SJSA1 (cell line): Measurements from ENCODE around the gene WWOX. TPM values are rescaled to one million over a fixed set of nuclear protein-coding genes. Genes with fewer than 3 reads are reported as not detected.

Experiments
- DNase-seq, 2 experiments: peaks; one replicate each; pipeline ENCODE4 v3.0.0-alpha.2; 2015 to 2020; ENCODE audit warnings: low spot score in 2 of 2, low read depth in 1 of 2
- H3K27ac ChIP-seq: fragments of 250-450 bp; sonication (Bioruptor Pico); 2 replicates; pipeline ENCODE4 v1.5.1; 2020; ENCODE audit warnings: mild to moderate bottlenecking, moderate library complexity
- H3K27me3 ChIP-seq: fragments of 250-450 bp; sonication (Bioruptor Pico); replicated peaks from 2 replicates; pipeline ENCODE4 v1.5.1; 2020; ENCODE audit warnings: mild to moderate bottlenecking, moderate library complexity
- H3K36me3 ChIP-seq: fragments of 250-450 bp; sonication (Bioruptor Pico); 2 replicates; pipeline ENCODE4 v1.5.1; 2020; ENCODE audit warnings: mild to moderate bottlenecking
- H3K4me1 ChIP-seq: fragments of 250-450 bp; sonication (Bioruptor Pico); replicated peaks from 2 replicates; pipeline ENCODE4 v1.6.1; 2021; ENCODE audit warnings: mild to moderate bottlenecking
- H3K4me3 ChIP-seq: fragments of 250-450 bp; sonication (Bioruptor Pico); 2 replicates; pipeline ENCODE4 v1.5.1; 2020; ENCODE audit warnings: mild to moderate bottlenecking
- H3K9me3 ChIP-seq: fragments of 250-450 bp; sonication (Bioruptor Pico); replicated peaks from 2 replicates; pipeline ENCODE4 v1.5.1; 2020; ENCODE audit warnings: mild to moderate bottlenecking
- total RNA-seq: library from RNA; depleted of rRNA; stranded (reverse); fragments of >200 nt; shearing (Covaris generic); gene quantifications from 2 replicates; pipeline ENCODE4 v1.2.3, GENCODE V29; 2014

Gene WWOX
- total RNA-seq, 1 experiment from 2014 or later, result 13.4 TPM

GRCh38 chr16:78094166-78094565 lies 5.3 kb upstream of the WWOX start:
- DNase-seq, result no peak
- no peaks in the 10 kb centered on the region for H3K9me3 ChIP-seq
- H3K27ac ChIP-seq, result no peak overlapping the region
- no peak overlapping the region for H3K4me3 ChIP-seq
- H3K4me1 ChIP-seq, result peaks cover 4% of the 10 kb centered on the region; the same call in 1 of the 2 replicates
- H3K27me3 ChIP-seq, result peaks cover 12% of the 10 kb centered on the region; the same call in 1 of the 2 replicates
- H3K36me3 ChIP-seq, result no peaks in the 10 kb centered on the region

GRCh38 chr16:78094998-78095397 lies 4.5 kb upstream of the WWOX start:
- H3K4me1 ChIP-seq, result peaks cover 4% of the 10 kb centered on the region; the same call in 1 of the 2 replicates
- DNase-seq, result no peak
- H3K36me3 ChIP-seq, result 0 out of 2 replicates have a peak, but pooled peaks cover 2% of the 10 kb centered on the region
- no peaks in the 10 kb centered on the region for H3K9me3 ChIP-seq
- H3K27ac ChIP-seq, result no peak overlapping the region
- H3K27me3 ChIP-seq, result peaks cover 12% of the 10 kb centered on the region; the same call in 1 of the 2 replicates
- no peak overlapping the region for H3K4me3 ChIP-seq

- Histone ChIP-seq H3K4me3 (no peak overlapping the region), H3K36me3 (0 out of 2 replicates have a peak, but pooled peaks cover 2% of the 10 kb centered on the region), H3K9me3 (no peaks in the 10 kb centered on the region), H3K27ac (no peak overlapping the region), H3K27me3 (peaks cover 12% of the 10 kb centered on the region; the same call in 1 of the 2 replicates), H3K4me1 (peaks cover 10% of the 10 kb centered on the region)
- DNase-seq, result no peak
Observed at GRCh38 chr16:78096386-78096785, 3.1 kb upstream of the WWOX start.

- DNase-seq, result no peak
- H3K9me3 ChIP-seq, result no peaks in the 10 kb centered on the region
- H3K4me1 ChIP-seq, result peaks cover 10% of the 10 kb centered on the region
- H3K4me3 ChIP-seq, result no peak overlapping the region
- H3K27me3 ChIP-seq, result peaks cover 12% of the 10 kb centered on the region; the same call in 1 of the 2 replicates
- H3K27ac ChIP-seq, result no peak overlapping the region
- 0 out of 2 replicates have a peak, but pooled peaks cover 2% of the 10 kb centered on the region for H3K36me3 ChIP-seq
Observed at GRCh38 chr16:78097548-78097947, 1.9 kb upstream of the WWOX start.

- DNase-seq, result no peak
- Histone ChIP-seq H3K4me3 (no peak overlapping the region), H3K4me1 (peaks cover 10% of the 10 kb centered on the region), H3K27ac (no peak overlapping the region), H3K9me3 (no peaks in the 10 kb centered on the region), H3K27me3 (peaks cover 12% of the 10 kb centered on the region; the same call in 1 of the 2 replicates), H3K36me3 (0 out of 2 replicates have a peak, but pooled peaks cover 2% of the 10 kb centered on the region)
Observed at GRCh38 chr16:78098087-78098486, 1.4 kb upstream of the WWOX start.

GRCh38 chr16:78098595-78099270 lies 721 bp upstream of the WWOX start:
- Histone ChIP-seq H3K27ac (peak overlapping the region; percentile 34), H3K27me3 (peaks cover 12% of the 10 kb centered on the region; the same call in 1 of the 2 replicates), H3K9me3 (no peaks in the 10 kb centered on the region), H3K4me3 (peak overlapping the region; percentile 66), H3K36me3 (0 out of 2 replicates have a peak, but pooled peaks cover 2% of the 10 kb centered on the region), H3K4me1 (peaks cover 10% of the 10 kb centered on the region)
- no peak for DNase-seq

GRCh38 chr16:78100112-78100467 lies 636 bp downstream of the WWOX start:
- peak overlapping the region; percentile 66 for H3K4me3 ChIP-seq
- DNase-seq, result no peak
- H3K9me3 ChIP-seq, result no peaks in the 10 kb centered on the region
- no peak overlapping the region for H3K27ac ChIP-seq
- peaks cover under 1% of the 10 kb centered on the region; the same call in 1 of the 2 replicates for H3K27me3 ChIP-seq
- H3K36me3 ChIP-seq, result 0 out of 2 replicates have a peak, but pooled peaks cover 2% of the 10 kb centered on the region
- H3K4me1 ChIP-seq, result peaks cover 10% of the 10 kb centered on the region

GRCh38 chr16:78102122-78102660 lies 2.7 kb downstream of the WWOX start:
- Histone ChIP-seq H3K4me3 (no peak overlapping the region), H3K27ac (no peak overlapping the region), H3K27me3 (no peaks in the 10 kb centered on the region), H3K36me3 (0 out of 2 replicates have a peak, but pooled peaks cover 2% of the 10 kb centered on the region), H3K4me1 (peaks cover 10% of the 10 kb centered on the region), H3K9me3 (no peaks in the 10 kb centered on the region)
- DNase-seq, result no peak

- Histone ChIP-seq H3K9me3 (no peaks in the 10 kb centered on the region), H3K27me3 (no peaks in the 10 kb centered on the region), H3K4me3 (no peak overlapping the region), H3K36me3 (0 out of 2 replicates have a peak, but pooled peaks cover 2% of the 10 kb centered on the region), H3K4me1 (peaks cover 10% of the 10 kb centered on the region), H3K27ac (no peak overlapping the region)
- DNase-seq, result no peak
Observed at GRCh38 chr16:78102865-78103264, 3.4 kb downstream of the WWOX start.

GRCh38 chr16:78105517-78105916 lies 6.1 kb downstream of the WWOX start:
- no peaks in the 10 kb centered on the region for H3K27me3 ChIP-seq
- no peaks in the 10 kb centered on the region for H3K9me3 ChIP-seq
- H3K4me3 ChIP-seq, result no peak overlapping the region
- DNase-seq, result no peak
- H3K36me3 ChIP-seq, result no peaks in the 10 kb centered on the region; the same call in 1 of the 2 replicates
- H3K27ac ChIP-seq, result no peak overlapping the region
- H3K4me1 ChIP-seq, result peaks cover 1% of the 10 kb centered on the region

GRCh38 chr16:78106686-78107085 lies 7.2 kb downstream of the WWOX start:
- Histone ChIP-seq H3K27me3 (no peaks in the 10 kb centered on the region), H3K4me3 (no peak overlapping the region), H3K27ac (no peak overlapping the region), H3K9me3 (no peaks in the 10 kb centered on the region), H3K36me3 (no peaks in the 10 kb centered on the region; the same call in 1 of the 2 replicates), H3K4me1 (no peaks in the 10 kb centered on the region; the same call in 1 of the 2 replicates)
- no peak for DNase-seq

- Histone ChIP-seq H3K36me3 (no peaks in the 10 kb centered on the region; the same call in 1 of the 2 replicates), H3K27ac (no peak overlapping the region), H3K4me3 (no peak overlapping the region), H3K9me3 (no peaks in the 10 kb centered on the region), H3K27me3 (no peaks in the 10 kb centered on the region), H3K4me1 (no peaks in the 10 kb centered on the region; the same call in 1 of the 2 replicates)
- DNase-seq, result no peak
Observed at GRCh38 chr16:78108451-78108850, 9.0 kb downstream of the WWOX start.

- no peaks in the 10 kb centered on the region for H3K9me3 ChIP-seq
- no peaks in the 10 kb centered on the region for H3K4me1 ChIP-seq
- no peak for DNase-seq
- H3K27me3 ChIP-seq, result no peaks in the 10 kb centered on the region
- H3K27ac ChIP-seq, result no peak overlapping the region
- H3K4me3 ChIP-seq, result no peak overlapping the region
- no peaks in the 10 kb centered on the region; the same call in 1 of the 2 replicates for H3K36me3 ChIP-seq
Observed at GRCh38 chr16:78113258-78113657, 13.8 kb downstream of the WWOX start.

GRCh38 chr16:78115659-78116058 lies 16.2 kb downstream of the WWOX start:
- Histone ChIP-seq H3K4me1 (no peaks in the 10 kb centered on the region), H3K27me3 (no peaks in the 10 kb centered on the region), H3K9me3 (no peaks in the 10 kb centered on the region), H3K4me3 (no peak overlapping the region), H3K36me3 (no peaks in the 10 kb centered on the region), H3K27ac (no peak overlapping the region)
- no peak for DNase-seq
